SU-DHL-6 (cell line): ENCODE results near the gene CNTF.
A peak's percentile ranks its signal among the peaks of the same experiment; 100 is the strongest.

ENCODE experiments used
- H2AFZ ChIP-seq: fragments of 200-600 bp; sonication (generic); 2 replicates; pipeline ENCODE4 v1.6.1; 2014; ENCODE audit warnings: low read depth, mild to moderate bottlenecking, moderate library complexity, mixed read lengths, antibody characterized with exemption, low read length; ENCODE audit not compliant: severe bottlenecking
- H3F3A ChIP-seq: fragments of 200-600 bp; shearing (Covaris generic); 2 replicates; pipeline ENCODE4 v1.6.0; 2016; ENCODE audit warnings: antibody characterized with exemption, mild to moderate bottlenecking; ENCODE audit not compliant: insufficient read depth
- H3K27ac ChIP-seq: fragments of 200-600 bp; sonication (generic); 2 replicates; pipeline ENCODE4 v1.5.1; 2016; ENCODE audit warnings: low read depth, mild to moderate bottlenecking, low read length, moderate library complexity, mixed read lengths
- H3K27me3 ChIP-seq: fragments of 200-600 bp; sonication (generic), shearing (Covaris generic); 2 replicates; pipeline ENCODE4 v1.6.0; 2014; ENCODE audit warnings: mild to moderate bottlenecking, low read length
- H3K36me3 ChIP-seq: fragments of 200-600 bp; sonication (generic); 2 replicates; pipeline ENCODE4 v1.6.1; 2014; ENCODE audit warnings: mild to moderate bottlenecking, low read length, mixed read lengths
- H3K4me2 ChIP-seq: fragments of 300-600, 200-600 bp; shearing (Covaris generic), sonication (generic); 2 replicates; pipeline ENCODE4 v1.6.0; 2014; ENCODE audit warnings: low read length, low read depth, mild to moderate bottlenecking; ENCODE audit not compliant: poor library complexity, severe bottlenecking
- H3K4me3 ChIP-seq: fragments of 200-600 bp; sonication (generic); 2 replicates; pipeline ENCODE4 v1.5.1; 2014; ENCODE audit warnings: antibody characterized with exemption, low read length, mild to moderate bottlenecking, mixed read lengths; ENCODE audit not compliant: insufficient read depth, poor library complexity, severe bottlenecking
- H3K79me2 ChIP-seq: fragments of 200-600 bp; sonication (generic); 2 replicates; pipeline ENCODE4 v1.6.1; 2014; ENCODE audit warnings: mild to moderate bottlenecking, low read length, moderate library complexity; ENCODE audit not compliant: insufficient read depth
- H3K9ac ChIP-seq: fragments of 200-600 bp; sonication (generic); 2 replicates; pipeline ENCODE4 v1.7.0; 2014; ENCODE audit warnings: mild to moderate bottlenecking, low read length
- H3K9me2 ChIP-seq: fragments of 200-600 bp; sonication (generic); replicated peaks from 2 replicates; pipeline ENCODE4 v1.6.1; 2014; ENCODE audit warnings: low read length; ENCODE audit not compliant: insufficient read depth
- H3K9me3 ChIP-seq: fragments of 200-600 bp; sonication (generic); 2 replicates; pipeline ENCODE4 v1.6.1; 2014; ENCODE audit warnings: low read length, mixed read lengths; ENCODE audit not compliant: insufficient read depth
- H4K20me1 ChIP-seq: fragments of 200-600 bp; sonication (generic); 2 replicates; pipeline ENCODE4 v1.6.1; 2014; ENCODE audit warnings: low read depth, mild to moderate bottlenecking, antibody characterized with exemption, low read length, moderate library complexity, mixed read lengths
- CTCF ChIP-seq: fragments of 200-600 bp; sonication (generic); IDR thresholded peaks from one replicate; pipeline ENCODE4 v1.5.1; 2017; ENCODE audit warnings: antibody characterized with exemption, mild to moderate bottlenecking, low read length, moderate library complexity; ENCODE audit not compliant: insufficient read depth, poor library complexity, severe bottlenecking
- EZH2phosphoT487 ChIP-seq: fragments of 200-600 bp; sonication (generic), shearing (Covaris generic); conservative IDR thresholded peaks from 2 replicates; pipeline ENCODE4 v1.6.1; 2018; ENCODE audit warnings: mild to moderate bottlenecking, antibody characterized with exemption, low read length, moderate library complexity, mixed read lengths

CNTF gene

GRCh38 chr11:58580311-58580710 is 42.2 kb upstream of the CNTF start:
- peaks cover 23% of the 10 kb centered on the region for H4K20me1 ChIP-seq
- H3K4me3 ChIP-seq = peak overlapping the region; percentile 70
- H3K9me3 ChIP-seq = no peaks in the 10 kb centered on the region
- H3K4me2 ChIP-seq = peak overlapping the region; percentile 95
- H3K79me2 ChIP-seq = peaks cover 74% of the 10 kb centered on the region
- peaks cover 23% of the 10 kb centered on the region for H3K36me3 ChIP-seq
- H3K9ac ChIP-seq = peak overlapping the region; percentile 97
- no peak overlapping the region for H2AFZ ChIP-seq
- peaks cover 22% of the 10 kb centered on the region for H3F3A ChIP-seq
- H3K27me3 ChIP-seq = no peaks in the 10 kb centered on the region
- TF ChIP-seq EZH2phosphoT487 (no peak), CTCF (no peak)
- H3K9me2 ChIP-seq = no peaks in the 10 kb centered on the region
- peak overlapping the region; percentile 94 for H3K27ac ChIP-seq

GRCh38 chr11:58582437-58582836 is 40.0 kb upstream of the CNTF start:
- TF ChIP-seq EZH2phosphoT487 (no peak), CTCF (no peak)
- peaks cover 12% of the 10 kb centered on the region for H3F3A ChIP-seq
- H3K36me3 ChIP-seq = peaks cover 38% of the 10 kb centered on the region
- no peaks in the 10 kb centered on the region for H3K27me3 ChIP-seq
- H3K9me3 ChIP-seq = no peaks in the 10 kb centered on the region
- H3K27ac ChIP-seq = peak overlapping the region; percentile 23; the same call in 1 of the 2 replicates
- H2AFZ ChIP-seq = no peak overlapping the region
- H3K79me2 ChIP-seq = peaks cover 79% of the 10 kb centered on the region
- H4K20me1 ChIP-seq = peaks cover 27% of the 10 kb centered on the region
- H3K4me3 ChIP-seq = peak overlapping the region; percentile 70
- H3K9me2 ChIP-seq = no peaks in the 10 kb centered on the region
- peak overlapping the region; percentile 97 for H3K9ac ChIP-seq
- peak overlapping the region; percentile 95 for H3K4me2 ChIP-seq

DNA sequence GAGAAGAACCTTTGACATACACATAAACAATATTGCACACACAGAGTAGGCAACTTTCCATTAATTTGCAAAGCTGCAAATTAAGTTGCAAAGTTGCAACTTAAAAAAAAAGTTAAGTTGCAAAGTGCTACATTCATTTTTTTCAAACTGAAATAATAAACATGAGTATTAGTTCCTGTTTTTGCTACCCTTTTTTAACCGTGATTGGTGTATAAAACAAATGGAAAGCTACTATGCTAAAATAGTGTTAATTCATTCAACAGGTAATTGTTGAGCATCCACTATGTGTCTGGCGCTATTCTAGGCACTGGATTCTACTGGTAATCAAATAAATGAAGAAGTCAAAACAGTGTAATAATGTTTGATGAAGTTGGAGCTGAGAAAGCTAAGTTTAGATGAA is 35.5 kb upstream of the CNTF start:
- H2AFZ ChIP-seq = no peak overlapping the region
- H3K79me2 ChIP-seq = peaks cover 100% of the 10 kb centered on the region
- peaks cover 7% of the 10 kb centered on the region; the same call in 1 of the 2 replicates for H3F3A ChIP-seq
- TF ChIP-seq CTCF = no peak
- TF ChIP-seq EZH2phosphoT487 = no peak
- H3K27me3 ChIP-seq = no peaks in the 10 kb centered on the region
- H3K9ac ChIP-seq = no peak overlapping the region
- peaks cover 29% of the 10 kb centered on the region for H4K20me1 ChIP-seq
- H3K4me3 ChIP-seq = no peak overlapping the region
- H3K27ac ChIP-seq = peak overlapping the region; percentile 7; the same call in 1 of the 2 replicates
- peak overlapping the region; percentile 1 for H3K4me2 ChIP-seq
- H3K9me3 ChIP-seq = no peaks in the 10 kb centered on the region
- peaks cover 41% of the 10 kb centered on the region for H3K36me3 ChIP-seq
- no peaks in the 10 kb centered on the region for H3K9me2 ChIP-seq
